Measurements from ENCODE around the gene CCNB3. TPM values are rescaled to one million over a fixed set of nuclear protein-coding genes. Genes with fewer than 3 reads are reported as not detected.

The CCNB3 gene
- total and polyA plus RNA-seq, 2 of the 4 experiments (the other 2 are of a cell fraction): 0.09 to 0.18 TPM

DNA sequence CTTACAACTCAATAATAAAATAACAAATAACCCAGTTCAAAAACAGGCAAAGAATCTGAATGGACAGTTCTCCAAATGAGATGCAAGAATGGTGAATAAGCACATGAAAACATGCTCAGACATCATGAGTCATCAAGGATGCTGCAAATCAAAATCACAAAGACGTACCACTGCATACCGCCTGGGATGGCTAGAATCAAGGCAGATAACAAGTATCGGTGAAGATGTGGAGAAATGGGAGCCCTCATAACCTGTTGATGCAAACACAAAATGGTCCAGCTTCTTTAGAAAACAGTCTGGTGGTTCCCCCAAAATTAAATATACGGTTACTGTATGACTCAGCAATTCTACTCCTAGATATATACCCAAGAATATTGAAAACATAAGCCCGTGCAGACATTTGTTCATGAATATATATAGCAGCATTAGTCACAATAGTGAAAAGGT lies 36.3 kb upstream of the CCNB3 start:
- dilution Hi-C loops (cut with HindIII; ENCODE audit: low sequenced_read_pairs, unreplicated experiment) (no loop called here), intact Hi-C loops (cut with micrococcal nuclease) (no loop called here), in situ Hi-C loops (cut with MboI; ENCODE audit: low sequenced_read_pairs) (no loop called here)
- H3K9ac ChIP-seq (ENCODE audit: low read depth, low read length): no peak overlapping the region
- no peak overlapping the region for H2AK9ac ChIP-seq (replicated peaks; ENCODE audit: low read depth, low read length, poor library complexity)
- no peaks in the 10 kb centered on the region for H4K20me1 ChIP-seq (ENCODE audit: insufficient read depth, low read length)
- peak; percentile 4 for DNase-seq
- H3K4me2 ChIP-seq (ENCODE audit: low read depth, low read length): no peak overlapping the region
- POLR2A ChIA-PET (ENCODE audit: unreplicated experiment): no interaction called here
- no peak overlapping the region for H3K56ac ChIP-seq (ENCODE audit: extremely low read depth, insufficient read depth, low read length)
- H3K27me3 ChIP-seq (ENCODE audit: control insufficient read depth, insufficient read depth, low read length): peaks cover 5% of the 10 kb centered on the region; the same call in 1 of the 2 replicates
- no peaks in the 10 kb centered on the region for H3K79me1 ChIP-seq (ENCODE audit: low read depth in 1 of 2, low read length in 2 of 2)
- no peak overlapping the region for H3K18ac ChIP-seq (ENCODE audit: low read depth, low read length)
- H2BK15ac ChIP-seq (ENCODE audit: low read depth, low read length): no peak overlapping the region
- BruUV-seq (replicated peaks): no TSS peak
- H3K14ac ChIP-seq (replicated peaks; ENCODE audit: low read depth, low read length): no peak overlapping the region
- H3K36me3 ChIP-seq (ENCODE audit: control insufficient read depth, insufficient read depth, low read length): no peaks in the 10 kb centered on the region
- no peak overlapping the region for H3K27ac ChIP-seq (ENCODE audit: insufficient read depth, low read length)
- H3K9me3 ChIP-seq (ENCODE audit: control insufficient read depth, insufficient read depth, low read length): no peaks in the 10 kb centered on the region
- no peak overlapping the region for H2AFZ ChIP-seq (replicated peaks; ENCODE audit: low read length, poor library complexity)
- H2BK20ac ChIP-seq (ENCODE audit: low read depth, low read length): no peak overlapping the region
- no peak overlapping the region for H4K8ac ChIP-seq (ENCODE audit: low read depth in 2 of 2, low read length in 2 of 2)
- H3K9me1 ChIP-seq (ENCODE audit: insufficient read depth, low read length): no peaks in the 10 kb centered on the region
- H2BK5ac ChIP-seq (ENCODE audit: low read depth, low read length, poor library complexity, severe bottlenecking): no peak overlapping the region
- no peak for ATAC-seq (ENCODE audit: low read depth)
- no peak overlapping the region for H3K23ac ChIP-seq (ENCODE audit: low read depth, low read length)
- CTCF ChIA-PET: no interaction called here
- no peak overlapping the region for H2BK120ac ChIP-seq (ENCODE audit: low read depth, low read length)
- TF ChIP-seq SMC3 (IDR thresholded peaks at IDR 0.05; ENCODE audit: low read depth, low read length): no peak
- TF ChIP-seq MAFK (IDR thresholded peaks at IDR 0.05; ENCODE audit: low read depth, low read length): peak; percentile 39; the same call in 1 of the 2 replicates
- peak; percentile 85 for TF ChIP-seq NFE2L2 (IDR thresholded peaks at IDR 0.05; ENCODE audit: low read depth, low read length)
- no peak overlapping the region for H3K4ac ChIP-seq (ENCODE audit: low read depth, low read length)
- no peaks in the 10 kb centered on the region for H3K4me1 ChIP-seq (ENCODE audit: control insufficient read depth, insufficient read depth, low read length)
- no peak overlapping the region for H2AK5ac ChIP-seq (ENCODE audit: low read depth, low read length)
- H4K91ac ChIP-seq (ENCODE audit: insufficient read depth, low read depth, low read length): no peak overlapping the region
- no peak overlapping the region for H4K5ac ChIP-seq (ENCODE audit: low read depth, low read length)
- 90% methylated on average over 2 of the region's 5 CpGs; no CpG with 5 or more reads in 1 of the 2 experiments for WGBS, 2 experiments (ENCODE audit: extremely low coverage in 2 of 2, insufficient read length in 1 of 2)
- no peak overlapping the region for H3K4me3 ChIP-seq (ENCODE audit: insufficient read depth, low read depth, low read length)
